Measurements from ENCODE around the gene SCYGR3. TPM values are rescaled to one million over a fixed set of nuclear protein-coding genes. Genes with fewer than 3 reads are reported as not detected.

SCYGR3 gene
- total and polyA plus RNA-seq, 2 of the 13 experiments (the other 11 are each of a cell fraction or from before 2014, with no cell fraction given), result not detected

GRCh38 chr2:227610123-227610522, 4.5 kb downstream of the SCYGR3 start:
- FAIRE-seq (peak; percentile 23), DNase-seq (ENCODE audit: low spot score) (no peak), ATAC-seq (no peak)
- Histone ChIP-seq H2AFZ (ENCODE audit: low read length) (no peak overlapping the region), H3K36me3 (replicated peaks in 1 of 2; ENCODE audit: control insufficient read depth in 1 of 2, insufficient read depth in 2 of 2, low read length in 2 of 2) (no peaks in the 10 kb centered on the region), H3K9me3 (ENCODE audit: low read length) (no peaks in the 10 kb centered on the region), H3K4me1 (ENCODE audit: insufficient read depth, low read length) (peaks cover 4% of the 10 kb centered on the region), H3K4me2 (ENCODE audit: low read depth, low read length) (no peak overlapping the region), H3K4me3 (replicated peaks in 1 of 3; ENCODE audit: insufficient read depth in 1 of 3, low read depth in 2 of 3, low read length in 3 of 3) (no peak overlapping the region), H3K9ac (ENCODE audit: insufficient read depth, low read depth, low read length) (no peak overlapping the region), H4K20me1 (ENCODE audit: insufficient read depth, low read length) (no peaks in the 10 kb centered on the region), H3K27me3 (ENCODE audit: control insufficient read depth in 1 of 2, insufficient read depth in 2 of 2, low read length in 2 of 2) (no peaks in the 10 kb centered on the region; a peak in 1 of 5 replicates), H3K27ac (ENCODE audit: extremely low read length, insufficient read depth, low read length) (no peak overlapping the region), H3K79me2 (ENCODE audit: insufficient read depth, low read length) (no peaks in the 10 kb centered on the region)
- ChIA-PET CTCF (ENCODE audit: low intra/inter-chr PET ratio, low total read pairs) (no interaction called here), POLR2A (no interaction called here)
- 54% methylated on average over 2 of the region's 2 CpGs for WGBS (ENCODE audit: low lambda C conversion rate)
- in situ Hi-C loops (cut with HindIII; ENCODE audit: extremely low pct_ligation_motif_present, low pct_unique_long_range_greater_than_20kb) (no loop called here), intact Hi-C loops (cut with micrococcal nuclease; ENCODE audit: unreplicated experiment) (no loop called here)
- TF ChIP-seq GZF1 (CRISPR knock-in tag; IDR thresholded peaks at IDR 0.05), result no peak
- no peak for TF ChIP-seq ZNF274 (CRISPR knock-in tag; IDR thresholded peaks at IDR 0.05)
- TF ChIP-seq, protein P1, sequence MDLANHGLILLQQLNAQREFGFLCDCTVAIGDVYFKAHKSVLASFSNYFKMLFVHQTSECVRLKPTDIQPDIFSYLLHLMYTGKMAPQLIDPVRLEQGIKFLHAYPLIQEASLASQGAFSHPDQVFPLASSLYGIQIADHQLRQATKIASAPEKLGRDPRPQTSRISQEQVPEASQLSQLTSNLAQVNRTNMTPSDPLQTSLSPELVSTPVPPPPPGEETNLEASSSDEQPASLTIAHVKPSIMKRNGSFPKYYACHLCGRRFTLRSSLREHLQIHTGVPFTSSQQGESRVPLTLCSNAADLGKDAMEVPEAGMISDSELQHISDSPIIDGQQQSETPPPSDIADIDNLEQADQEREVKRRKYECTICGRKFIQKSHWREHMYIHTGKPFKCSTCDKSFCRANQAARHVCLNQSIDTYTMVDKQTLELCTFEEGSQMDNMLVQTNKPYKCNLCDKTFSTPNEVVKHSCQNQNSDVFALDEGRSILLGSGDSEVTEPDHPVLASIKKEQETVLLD (CRISPR knock-in tag; IDR thresholded peaks at IDR 0.05; ENCODE audit: low read depth), result no peak
- TF ChIP-seq ZNF225 (CRISPR knock-in tag; IDR thresholded peaks at IDR 0.05), result no peak
- no peak for TF ChIP-seq ZSCAN21 (CRISPR knock-in tag; IDR thresholded peaks at IDR 0.05; ENCODE audit: borderline replicate concordance)
- TF ChIP-seq ZNF30 (CRISPR knock-in tag; IDR thresholded peaks at IDR 0.05), result no peak
- TF ChIP-seq ZMAT5 (CRISPR knock-in tag; IDR thresholded peaks at IDR 0.05; ENCODE audit: borderline replicate concordance, low read depth), result no peak
- TF ChIP-seq ZSCAN5A (CRISPR knock-in tag; IDR thresholded peaks at IDR 0.05; ENCODE audit: borderline replicate concordance), result no peak
- TF ChIP-seq ZSCAN25 (CRISPR knock-in tag; IDR thresholded peaks at IDR 0.05), result no peak
- TF ChIP-seq SNRNP70 (IDR thresholded peaks at IDR 0.05; ENCODE audit: low read depth, low read length), result no peak
- TF ChIP-seq, protein P2, sequence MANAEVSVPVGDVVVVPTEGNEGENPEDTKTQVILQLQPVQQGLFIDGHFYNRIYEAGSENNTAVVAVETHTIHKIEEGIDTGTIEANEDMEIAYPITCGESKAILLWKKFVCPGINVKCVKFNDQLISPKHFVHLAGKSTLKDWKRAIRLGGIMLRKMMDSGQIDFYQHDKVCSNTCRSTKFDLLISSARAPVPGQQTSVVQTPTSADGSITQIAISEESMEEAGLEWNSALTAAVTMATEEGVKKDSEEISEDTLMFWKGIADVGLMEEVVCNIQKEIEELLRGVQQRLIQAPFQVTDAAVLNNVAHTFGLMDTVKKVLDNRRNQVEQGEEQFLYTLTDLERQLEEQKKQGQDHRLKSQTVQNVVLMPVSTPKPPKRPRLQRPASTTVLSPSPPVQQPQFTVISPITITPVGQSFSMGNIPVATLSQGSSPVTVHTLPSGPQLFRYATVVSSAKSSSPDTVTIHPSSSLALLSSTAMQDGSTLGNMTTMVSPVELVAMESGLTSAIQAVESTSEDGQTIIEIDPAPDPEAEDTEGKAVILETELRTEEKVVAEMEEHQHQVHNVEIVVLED (CRISPR knock-in tag; IDR thresholded peaks at IDR 0.05; ENCODE audit: borderline replicate concordance), result no peak
- TF ChIP-seq ARID2 (CRISPR knock-in tag; IDR thresholded peaks at IDR 0.05; ENCODE audit: borderline replicate concordance), result no peak
- no TSS peak for BruUV-seq (replicated peaks)
